Common myeloid progenitor, CD34-positive (primary cell): ENCODE results near the gene NUDT6.

Experiments used
- CTCF ChIA-PET: fragments of 350-600 bp; sonication (Branson Sonifier 250); formaldehyde crosslinking; loops from one replicate; lab custom pipeline; 2021; ENCODE audit warnings: antibody characterized with exemption; lab: Charles Lee
- POLR2A ChIA-PET: fragments of 350-600 bp; sonication (Branson Sonifier 250); formaldehyde crosslinking; loops from one replicate; lab custom pipeline; 2021; ENCODE audit warnings: antibody characterized with exemption; lab: Charles Lee
- DNase-seq, 3 donors: peaks; one replicate each; pipeline versions ENCODE4 v3.0.0 to v3.0.0-alpha.2; 2013
- H3K27ac ChIP-seq, 2 experiments: 1 replicate in 1 of 2; 2 replicates in 1 of 2; pipeline ENCODE4 v1.7.0; 2013; ENCODE audit warnings: inconsistent platforms in 2 of 2, low read length in 2 of 2, mild to moderate bottlenecking in 2 of 2, low read depth in 1 of 2, moderate library complexity in 1 of 2; ENCODE audit not compliant: severe bottlenecking in 2 of 2, insufficient read depth in 1 of 2, poor library complexity in 1 of 2
- H3K27me3 ChIP-seq, 5 experiments: replicated peaks in 2 of 5; 1 replicate in 3 of 5; 2 replicates in 2 of 5; pipeline versions ENCODE4 v1.6.1 to v1.7.0; 2013; ENCODE audit warnings: low read length in 4 of 5, mild to moderate bottlenecking in 2 of 5, moderate library complexity in 2 of 5, inconsistent platforms in 1 of 5; ENCODE audit not compliant: insufficient read depth in 5 of 5, control insufficient read depth in 4 of 5
- H3K36me3 ChIP-seq, 4 experiments: 1 replicate in 2 of 4; 2 replicates in 2 of 4; pipeline versions ENCODE4 v1.6.1 to v1.7.0; 2013; ENCODE audit warnings: low read length in 3 of 4, control low read depth in 1 of 4, mild to moderate bottlenecking in 1 of 4; ENCODE audit not compliant: control insufficient read depth in 4 of 4, insufficient read depth in 4 of 4
- H3K4me1 ChIP-seq, 4 experiments: 1 replicate in 3 of 4; 2 replicates in 1 of 4; pipeline versions ENCODE4 v1.6.1 to v1.7.1; 2013; ENCODE audit warnings: low read length in 3 of 4, mild to moderate bottlenecking in 3 of 4, control low read depth in 1 of 4, inconsistent platforms in 1 of 4, moderate library complexity in 1 of 4; ENCODE audit not compliant: control insufficient read depth in 4 of 4, insufficient read depth in 4 of 4; ENCODE audit errors: control extremely low read depth in 1 of 4
- H3K4me3 ChIP-seq, 7 experiments: 1 replicate in 4 of 7; 2 replicates in 3 of 7; pipeline versions ENCODE4 v1.5.1 to v1.7.0; 2013; ENCODE audit warnings: mild to moderate bottlenecking in 7 of 7, low read length in 6 of 7, moderate library complexity in 6 of 7, inconsistent platforms in 2 of 7, low read depth in 2 of 7, control low read depth in 1 of 7; ENCODE audit not compliant: insufficient read depth in 4 of 7, control insufficient read depth in 1 of 7; ENCODE audit errors: extremely low read depth in 1 of 7
- H3K9me3 ChIP-seq, 5 experiments: 1 replicate in 4 of 5; 2 replicates in 1 of 5; pipeline versions ENCODE4 v1.6.1 to v1.7.1; 2013; ENCODE audit warnings: low read length in 4 of 5, mild to moderate bottlenecking in 2 of 5, inconsistent platforms in 1 of 5, low read depth in 1 of 5, moderate library complexity in 1 of 5; ENCODE audit not compliant: control insufficient read depth in 4 of 5, insufficient read depth in 2 of 5; ENCODE audit errors: control extremely low read depth in 1 of 5
- WGBS: methylation state at CpG from one replicate; pipeline ENCODE4 v1.1.5; 2013; ENCODE audit not compliant: insufficient coverage; 5-methylcytosine and 5-hydroxymethylcytosine counted together

The NUDT6 gene

DNA sequence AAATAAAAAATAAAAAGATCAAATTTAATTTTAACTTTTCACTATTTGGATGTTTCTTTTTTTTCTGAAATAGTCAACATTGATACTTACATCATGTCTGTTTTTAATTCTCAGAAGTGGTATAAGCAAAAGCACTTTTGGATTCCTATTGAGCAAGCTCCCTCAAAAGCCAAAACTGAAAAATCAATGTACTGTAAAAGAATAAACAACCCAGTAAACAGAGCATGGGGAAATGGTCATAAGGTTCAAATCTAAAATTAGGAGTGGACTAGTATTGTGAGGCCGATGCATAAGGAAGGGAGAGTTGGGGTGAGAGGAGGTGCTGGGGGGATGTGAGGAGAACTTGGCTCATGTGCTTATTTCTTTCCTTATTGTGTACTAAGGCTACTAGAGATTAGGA is 37.9 kb downstream of the NUDT6 start:
- no peaks in the 10 kb centered on the region for H3K27me3 ChIP-seq
- CTCF ChIA-PET = no interaction called here
- no peak overlapping the region for H3K4me3 ChIP-seq
- H3K27ac ChIP-seq = no peak overlapping the region
- peaks cover 0 to 8% (median 4%) of the 10 kb centered on the region in 5 experiments for H3K9me3 ChIP-seq
- DNase-seq = no peak
- no CpG with 5 or more reads among the region's 1 CpG for WGBS
- H3K4me1 ChIP-seq = no peaks in the 10 kb centered on the region
- peaks cover 0 to 2% (median 0%) of the 10 kb centered on the region in 4 experiments for H3K36me3 ChIP-seq
- POLR2A ChIA-PET = no interaction called here

GRCh38 chr4:122882857-122883735 is 39.3 kb downstream of the NUDT6 start:
- Histone ChIP-seq H3K4me3 (no peak overlapping the region), H3K9me3 (peaks cover 0 to 8% (median 4%) of the 10 kb centered on the region in 5 experiments), H3K4me1 (no peaks in the 10 kb centered on the region), H3K27me3 (no peaks in the 10 kb centered on the region), H3K36me3 (no peaks in the 10 kb centered on the region), H3K27ac (no peak overlapping the region)
- CTCF ChIA-PET = no interaction called here
- POLR2A ChIA-PET = no interaction called here
- 100% methylated on average over 2 of the region's 5 CpGs for whole genome bisulfite sequencing
- no peak for DNase-seq

GRCh38 chr4:122879001-122879400 is 43.4 kb downstream of the NUDT6 start:
- peaks cover 0 to 8% (median 4%) of the 10 kb centered on the region in 5 experiments for H3K9me3 ChIP-seq
- no peaks in the 10 kb centered on the region for H3K36me3 ChIP-seq
- no peak for DNase-seq
- H3K27ac ChIP-seq = no peak overlapping the region
- no peaks in the 10 kb centered on the region for H3K27me3 ChIP-seq
- POLR2A ChIA-PET = no interaction called here
- H3K4me3 ChIP-seq = no peak overlapping the region
- H3K4me1 ChIP-seq = no peaks in the 10 kb centered on the region
- CTCF ChIA-PET = no interaction called here

DNA sequence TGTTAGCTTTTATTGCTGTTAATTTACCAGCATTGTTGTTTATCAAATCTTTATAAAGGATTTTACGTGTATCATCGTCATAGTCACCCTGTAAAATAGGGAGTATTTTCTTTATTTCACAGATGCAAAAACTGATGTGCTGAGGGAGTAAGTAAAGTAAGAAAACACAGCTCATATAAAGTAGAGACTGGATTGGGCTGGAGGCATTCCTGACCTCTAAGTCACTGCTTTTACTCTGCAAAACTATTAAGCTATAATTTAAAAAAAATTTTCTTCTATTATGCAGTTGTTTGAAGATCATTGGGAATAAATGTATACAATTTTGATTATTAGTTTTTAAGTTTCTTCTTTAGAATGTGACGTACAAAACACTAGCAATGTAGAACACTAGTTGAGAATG is 45.9 kb downstream of the NUDT6 start:
- H3K36me3 ChIP-seq = no peaks in the 10 kb centered on the region
- ChIA-PET CTCF (no interaction called here), POLR2A (no interaction called here)
- no peak overlapping the region for H3K4me3 ChIP-seq
- H3K4me1 ChIP-seq = no peaks in the 10 kb centered on the region
- WGBS = 100% methylated on average over 1 of the region's 3 CpGs
- no peak for DNase-seq
- peaks cover 0 to 8% (median 4%) of the 10 kb centered on the region in 5 experiments for H3K9me3 ChIP-seq
- H3K27me3 ChIP-seq = no peaks in the 10 kb centered on the region
- H3K27ac ChIP-seq = no peak overlapping the region

- peaks cover 0 to 9% (median 2%) of the 10 kb centered on the region in 5 experiments for H3K9me3 ChIP-seq
- ChIA-PET CTCF (no interaction called here), POLR2A (no interaction called here)
- H3K4me3 ChIP-seq = no peak overlapping the region
- no peak overlapping the region for H3K27ac ChIP-seq
- H3K36me3 ChIP-seq = no peaks in the 10 kb centered on the region
- H3K27me3 ChIP-seq = no peaks in the 10 kb centered on the region
- no peak for DNase-seq
- no peaks in the 10 kb centered on the region for H3K4me1 ChIP-seq
- WGBS = 92% methylated on average over 5 of the region's 5 CpGs
These were observed 46.4 kb downstream of the NUDT6 start for GRCh38 chr4:122875949-122876348.

GRCh38 chr4:122873821-122874593 is 48.4 kb downstream of the NUDT6 start:
- POLR2A ChIA-PET = no interaction called here
- CTCF ChIA-PET = interaction anchor here (1.0 to 1.1 kb wide), 2 partner anchors 11 to 20 kb away, joined by 3 read pairs; no protein-coding TSS in a partner anchor
- Histone ChIP-seq H3K27me3 (no peaks in the 10 kb centered on the region), H3K9me3 (peaks cover 0 to 2% (median 0%) of the 10 kb centered on the region in 5 experiments), H3K4me3 (no peak overlapping the region), H3K4me1 (no peaks in the 10 kb centered on the region), H3K27ac (no peak overlapping the region), H3K36me3 (no peaks in the 10 kb centered on the region)
- DNase-seq = no peak
- WGBS = 100% methylated on average over 1 of the region's 4 CpGs

DNA sequence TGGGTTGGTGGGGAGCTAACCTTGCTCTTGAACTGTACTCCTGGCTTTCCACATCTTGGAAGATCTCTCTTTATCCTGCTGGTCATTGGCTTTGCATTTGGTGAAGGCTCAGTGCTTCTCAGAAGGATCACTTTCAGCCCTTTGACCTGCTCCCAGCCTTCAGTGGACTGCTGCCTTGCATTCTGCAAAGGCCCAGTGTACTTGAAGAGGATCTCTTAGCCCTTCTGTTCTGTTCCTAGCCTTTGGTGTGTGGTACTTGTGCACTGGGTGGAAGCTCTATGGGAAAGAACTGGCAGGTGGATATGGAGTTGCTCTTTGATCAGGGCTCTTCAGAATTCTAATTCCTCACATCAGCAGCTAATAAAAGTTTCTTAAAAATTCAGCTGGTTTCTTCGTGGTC is 49.3 kb downstream of the NUDT6 start:
- ChIA-PET CTCF (interaction anchor here (1.0 to 1.1 kb wide), 2 partner anchors 10 to 19 kb away, joined by 3 read pairs; no protein-coding TSS in a partner anchor), POLR2A (no interaction called here)
- no peaks in the 10 kb centered on the region for H3K27me3 ChIP-seq
- no peaks in the 10 kb centered on the region for H3K4me1 ChIP-seq
- WGBS = no CpG with 5 or more reads among the region's 1 CpG
- H3K36me3 ChIP-seq = no peaks in the 10 kb centered on the region
- no peak overlapping the region for H3K4me3 ChIP-seq
- H3K9me3 ChIP-seq = peaks cover 0 to 2% (median 0%) of the 10 kb centered on the region in 5 experiments
- H3K27ac ChIP-seq = no peak overlapping the region
- DNase-seq = no peak
